Keratinocyte (primary cell): Measurements from ENCODE around the gene CD2.

Source experiments
- EZH2 ChIP-seq: IDR thresholded peaks from one replicate; pipeline ENCODE4 v1.6.1; 2012; ENCODE audit warnings: inconsistent platforms, mild to moderate bottlenecking, low read length, moderate library complexity
- TF ChIP-seq, protein P1 (sequence below), 3 experiments: IDR thresholded peaks in 1 of 3; conservative IDR thresholded peaks in 1 of 3; optimal IDR thresholded peaks in 1 of 3; 2 replicates in 2 of 3; 3 replicates in 1 of 3; pipeline versions ENCODE3 to v1.5.1; 2011; ENCODE audit warnings: low read length in 3 of 3, mild to moderate bottlenecking in 3 of 3, moderate library complexity in 2 of 3, control low read depth in 1 of 3, inconsistent platforms in 1 of 3; ENCODE audit not compliant: insufficient read depth in 2 of 3; ENCODE audit errors: extremely low read depth in 1 of 3

GRCh38 chr1:116777831-116778830, 23.9 kb downstream of the CD2 start:
- TF ChIP-seq, protein P1, sequence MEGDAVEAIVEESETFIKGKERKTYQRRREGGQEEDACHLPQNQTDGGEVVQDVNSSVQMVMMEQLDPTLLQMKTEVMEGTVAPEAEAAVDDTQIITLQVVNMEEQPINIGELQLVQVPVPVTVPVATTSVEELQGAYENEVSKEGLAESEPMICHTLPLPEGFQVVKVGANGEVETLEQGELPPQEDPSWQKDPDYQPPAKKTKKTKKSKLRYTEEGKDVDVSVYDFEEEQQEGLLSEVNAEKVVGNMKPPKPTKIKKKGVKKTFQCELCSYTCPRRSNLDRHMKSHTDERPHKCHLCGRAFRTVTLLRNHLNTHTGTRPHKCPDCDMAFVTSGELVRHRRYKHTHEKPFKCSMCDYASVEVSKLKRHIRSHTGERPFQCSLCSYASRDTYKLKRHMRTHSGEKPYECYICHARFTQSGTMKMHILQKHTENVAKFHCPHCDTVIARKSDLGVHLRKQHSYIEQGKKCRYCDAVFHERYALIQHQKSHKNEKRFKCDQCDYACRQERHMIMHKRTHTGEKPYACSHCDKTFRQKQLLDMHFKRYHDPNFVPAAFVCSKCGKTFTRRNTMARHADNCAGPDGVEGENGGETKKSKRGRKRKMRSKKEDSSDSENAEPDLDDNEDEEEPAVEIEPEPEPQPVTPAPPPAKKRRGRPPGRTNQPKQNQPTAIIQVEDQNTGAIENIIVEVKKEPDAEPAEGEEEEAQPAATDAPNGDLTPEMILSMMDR (optimal IDR thresholded peaks at IDR 0.05 in 1 of 3, IDR thresholded peaks at IDR 0.05 in 1 of 3, conservative IDR thresholded peaks at IDR 0.05 in 1 of 3; ENCODE audit: extremely low read depth in 1 of 3, insufficient read depth in 2 of 3, low read length in 3 of 3), result no peak
- no peak for TF ChIP-seq EZH2
